PFSK-1 (cell line): ENCODE measurements around the gene NAA50.

Experiments used
- FOXP2 ChIP-seq: optimal IDR thresholded peaks from 2 replicates; pipeline ENCODE3; 2011; ENCODE audit warnings: borderline replicate concordance, control low read depth, inconsistent platforms; ENCODE audit not compliant: insufficient read depth; ENCODE audit errors: extremely low read length, extremely low read depth
- POLR2AphosphoS5 ChIP-seq: IDR thresholded peaks from 2 replicates; pipeline ENCODE4 v1.6.1; 2012; ENCODE audit warnings: low read depth, mild to moderate bottlenecking, control low read depth, low read length, moderate library complexity
- TAF1 ChIP-seq: IDR thresholded peaks from 2 replicates; pipeline ENCODE4 v1.6.1; 2012; ENCODE audit warnings: low read length, control low read depth, borderline replicate concordance; ENCODE audit not compliant: insufficient read depth
- TF ChIP-seq, protein P1 (sequence below), 2 experiments: IDR thresholded peaks; 2 replicates each; pipeline versions ENCODE4 v1.6.1 to v1.8.0; 2011 to 2012; ENCODE audit warnings: low read depth in 2 of 2, low read length in 2 of 2, control low read depth in 1 of 2, inconsistent platforms in 1 of 2, mild to moderate bottlenecking in 1 of 2, moderate library complexity in 1 of 2; ENCODE audit not compliant: insufficient read depth in 1 of 2

DNA sequence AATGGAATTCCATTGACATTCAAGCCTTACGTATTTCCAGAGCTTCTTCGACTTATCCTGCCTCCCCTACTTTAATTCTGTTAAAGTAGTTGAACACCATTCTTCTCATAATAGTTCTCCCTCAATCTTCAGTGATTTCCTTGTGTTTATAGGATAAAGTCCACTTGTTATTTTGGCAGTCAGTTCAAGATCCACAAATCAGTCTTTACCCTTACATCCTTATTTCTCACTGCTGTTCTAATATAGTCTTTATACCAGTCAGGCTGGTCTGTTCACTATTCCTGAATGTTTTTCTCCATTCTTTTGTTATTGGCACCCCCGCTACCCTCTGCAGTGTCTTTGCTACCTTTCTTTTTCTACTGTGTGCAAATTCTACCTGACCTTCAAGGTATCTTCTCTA is 30.5 kb upstream of the NAA50 start:
- TF ChIP-seq, protein P1, sequence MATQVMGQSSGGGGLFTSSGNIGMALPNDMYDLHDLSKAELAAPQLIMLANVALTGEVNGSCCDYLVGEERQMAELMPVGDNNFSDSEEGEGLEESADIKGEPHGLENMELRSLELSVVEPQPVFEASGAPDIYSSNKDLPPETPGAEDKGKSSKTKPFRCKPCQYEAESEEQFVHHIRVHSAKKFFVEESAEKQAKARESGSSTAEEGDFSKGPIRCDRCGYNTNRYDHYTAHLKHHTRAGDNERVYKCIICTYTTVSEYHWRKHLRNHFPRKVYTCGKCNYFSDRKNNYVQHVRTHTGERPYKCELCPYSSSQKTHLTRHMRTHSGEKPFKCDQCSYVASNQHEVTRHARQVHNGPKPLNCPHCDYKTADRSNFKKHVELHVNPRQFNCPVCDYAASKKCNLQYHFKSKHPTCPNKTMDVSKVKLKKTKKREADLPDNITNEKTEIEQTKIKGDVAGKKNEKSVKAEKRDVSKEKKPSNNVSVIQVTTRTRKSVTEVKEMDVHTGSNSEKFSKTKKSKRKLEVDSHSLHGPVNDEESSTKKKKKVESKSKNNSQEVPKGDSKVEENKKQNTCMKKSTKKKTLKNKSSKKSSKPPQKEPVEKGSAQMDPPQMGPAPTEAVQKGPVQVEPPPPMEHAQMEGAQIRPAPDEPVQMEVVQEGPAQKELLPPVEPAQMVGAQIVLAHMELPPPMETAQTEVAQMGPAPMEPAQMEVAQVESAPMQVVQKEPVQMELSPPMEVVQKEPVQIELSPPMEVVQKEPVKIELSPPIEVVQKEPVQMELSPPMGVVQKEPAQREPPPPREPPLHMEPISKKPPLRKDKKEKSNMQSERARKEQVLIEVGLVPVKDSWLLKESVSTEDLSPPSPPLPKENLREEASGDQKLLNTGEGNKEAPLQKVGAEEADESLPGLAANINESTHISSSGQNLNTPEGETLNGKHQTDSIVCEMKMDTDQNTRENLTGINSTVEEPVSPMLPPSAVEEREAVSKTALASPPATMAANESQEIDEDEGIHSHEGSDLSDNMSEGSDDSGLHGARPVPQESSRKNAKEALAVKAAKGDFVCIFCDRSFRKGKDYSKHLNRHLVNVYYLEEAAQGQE (IDR thresholded peaks at IDR 0.05; ENCODE audit: insufficient read depth in 1 of 2, low read depth in 2 of 2, low read length in 2 of 2), result no peak
- no peak for TF ChIP-seq POLR2AphosphoS5
- TF ChIP-seq TAF1, result no peak
- no peak for TF ChIP-seq FOXP2
